ENCODE results near the gene KCNK7.
A peak's percentile ranks its signal among the peaks of the same experiment; 100 is the strongest.

KCNK7 gene

GRCh38 chr11:65616575-65617001 lies 21.0 kb upstream of the KCNK7 start:
- peak overlapping the region; percentile 50 for H3K9ac ChIP-seq (ENCODE audit: low read length)
- no peaks in the 10 kb centered on the region for H3K9me3 ChIP-seq (ENCODE audit: low read length)
- H3K4me3 ChIP-seq (ENCODE audit: low read depth in 1 of 2, low read length in 2 of 2) = peak overlapping the region; percentile 72 to 81
- peaks cover 27% of the 10 kb centered on the region for H3K4me1 ChIP-seq (ENCODE audit: insufficient read depth, low read length)
- H3K27ac ChIP-seq (ENCODE audit: low read depth, low read length) = peak overlapping the region; percentile 54
- H3K36me3 ChIP-seq (ENCODE audit: insufficient read depth, low read length) = peaks cover 58% of the 10 kb centered on the region
- no peaks in the 10 kb centered on the region for H3K27me3 ChIP-seq (ENCODE audit: control insufficient read depth in 1 of 2, insufficient read depth in 2 of 2, low read length in 2 of 2)

GRCh38 chr11:65615950-65616574 lies 20.5 kb upstream of the KCNK7 start:
- H3K27me3 ChIP-seq (ENCODE audit: control insufficient read depth in 1 of 2, insufficient read depth in 2 of 2, low read length in 2 of 2) = no peaks in the 10 kb centered on the region
- H3K4me3 ChIP-seq (ENCODE audit: low read depth in 1 of 2, low read length in 2 of 2) = peak overlapping the region; percentile 72 to 81
- no peaks in the 10 kb centered on the region for H3K9me3 ChIP-seq (ENCODE audit: low read length)
- peak overlapping the region; percentile 54 for H3K27ac ChIP-seq (ENCODE audit: low read depth, low read length)
- peak overlapping the region; percentile 50 for H3K9ac ChIP-seq (ENCODE audit: low read length)
- peaks cover 53% of the 10 kb centered on the region for H3K36me3 ChIP-seq (ENCODE audit: insufficient read depth, low read length)
- peaks cover 27% of the 10 kb centered on the region for H3K4me1 ChIP-seq (ENCODE audit: insufficient read depth, low read length)

GRCh38 chr11:65615229-65615949 lies 19.8 kb upstream of the KCNK7 start, which contains the start of gene PCNX3:
Gene PCNX3, plus strand, starts transcription at chr11:65615776. Its CDS starts 536 bp downstream, at chr11:65616312.
- peaks cover 47% of the 10 kb centered on the region for H3K36me3 ChIP-seq (ENCODE audit: insufficient read depth, low read length)

GRCh38 chr11:65613091-65613928 lies 17.7 kb upstream of the KCNK7 start:
- Histone ChIP-seq H3K27me3 (ENCODE audit: control insufficient read depth in 1 of 2, insufficient read depth in 2 of 2, low read length in 2 of 2) (no peaks in the 10 kb centered on the region), H3K36me3 (ENCODE audit: insufficient read depth, low read length) (peaks cover 45% of the 10 kb centered on the region), H3K9ac (ENCODE audit: low read length) (peak overlapping the region; percentile 47), H3K4me3 (ENCODE audit: low read depth in 1 of 2, low read length in 2 of 2) (peak overlapping the region; percentile 69 to 97), H3K27ac (ENCODE audit: low read depth, low read length) (peak overlapping the region; percentile 96), H3K9me3 (ENCODE audit: low read length) (no peaks in the 10 kb centered on the region), H3K4me1 (ENCODE audit: insufficient read depth, low read length) (peaks cover 48% of the 10 kb centered on the region)

More at GRCh38 chr11:65615229-65615949, 19.8 kb upstream of the KCNK7 start, which contains the start of gene PCNX3:
- Histone ChIP-seq H3K27me3 (ENCODE audit: control insufficient read depth in 1 of 2, insufficient read depth in 2 of 2, low read length in 2 of 2) (no peaks in the 10 kb centered on the region), H3K4me1 (ENCODE audit: insufficient read depth, low read length) (peaks cover 32% of the 10 kb centered on the region), H3K27ac (ENCODE audit: low read depth, low read length) (peak within 1 kb of the TSS; percentile 96), H3K4me3 (ENCODE audit: low read depth in 1 of 2, low read length in 2 of 2) (peak within 1 kb of the TSS; percentile 72 to 97), H3K9ac (ENCODE audit: low read length) (peak within 1 kb of the TSS; percentile 50), H3K9me3 (ENCODE audit: low read length) (no peaks in the 10 kb centered on the region)

- peaks cover 38% of the 10 kb centered on the region for H3K36me3 ChIP-seq (ENCODE audit: insufficient read depth, low read length)
- H3K27ac ChIP-seq (ENCODE audit: low read depth, low read length) = peak overlapping the region; percentile 96
- H3K9me3 ChIP-seq (ENCODE audit: low read length) = no peaks in the 10 kb centered on the region
- H3K4me1 ChIP-seq (ENCODE audit: insufficient read depth, low read length) = peaks cover 54% of the 10 kb centered on the region
- peak overlapping the region; percentile 26 to 69 for H3K4me3 ChIP-seq (ENCODE audit: low read depth in 1 of 2, low read length in 2 of 2)
- H3K9ac ChIP-seq (ENCODE audit: low read length) = peak overlapping the region; percentile 34
- no peaks in the 10 kb centered on the region for H3K27me3 ChIP-seq (ENCODE audit: control insufficient read depth in 1 of 2, insufficient read depth in 2 of 2, low read length in 2 of 2)
Measured at GRCh38 chr11:65612691-65613090, 17.1 kb upstream of the KCNK7 start.

- H3K27me3 ChIP-seq (ENCODE audit: control insufficient read depth in 1 of 2, insufficient read depth in 2 of 2, low read length in 2 of 2) = no peaks in the 10 kb centered on the region
- H3K4me1 ChIP-seq (ENCODE audit: insufficient read depth, low read length) = peaks cover 53% of the 10 kb centered on the region
- H3K27ac ChIP-seq (ENCODE audit: low read depth, low read length) = peak overlapping the region; percentile 96
- peaks cover 31% of the 10 kb centered on the region for H3K36me3 ChIP-seq (ENCODE audit: insufficient read depth, low read length)
- peak overlapping the region in 1 of 2 donors; percentile 69 for H3K4me3 ChIP-seq (ENCODE audit: low read depth in 1 of 2, low read length in 2 of 2)
- peak overlapping the region; percentile 34 for H3K9ac ChIP-seq (ENCODE audit: low read length)
- H3K9me3 ChIP-seq (ENCODE audit: low read length) = no peaks in the 10 kb centered on the region
Measured at GRCh38 chr11:65611758-65612603, 16.4 kb upstream of the KCNK7 start.

- H3K27ac ChIP-seq (ENCODE audit: low read depth, low read length) = peak overlapping the region; percentile 21
- peaks cover 52% of the 10 kb centered on the region for H3K4me1 ChIP-seq (ENCODE audit: insufficient read depth, low read length)
- H3K4me3 ChIP-seq (ENCODE audit: low read depth in 1 of 2, low read length in 2 of 2) = peak overlapping the region in 1 of 2 donors; percentile 69
- peak overlapping the region; percentile 20 for H3K9ac ChIP-seq (ENCODE audit: low read length)
- H3K36me3 ChIP-seq (ENCODE audit: insufficient read depth, low read length) = peaks cover 28% of the 10 kb centered on the region
- H3K9me3 ChIP-seq (ENCODE audit: low read length) = no peaks in the 10 kb centered on the region
- H3K27me3 ChIP-seq (ENCODE audit: control insufficient read depth in 1 of 2, insufficient read depth in 2 of 2, low read length in 2 of 2) = no peaks in the 10 kb centered on the region
Measured at GRCh38 chr11:65611028-65611757, 15.6 kb upstream of the KCNK7 start.

- no peaks in the 10 kb centered on the region for H3K9me3 ChIP-seq (ENCODE audit: low read length)
- H3K9ac ChIP-seq (ENCODE audit: low read length) = peak overlapping the region; percentile 20
- H3K36me3 ChIP-seq (ENCODE audit: insufficient read depth, low read length) = peaks cover 36% of the 10 kb centered on the region
- H3K4me1 ChIP-seq (ENCODE audit: insufficient read depth, low read length) = peaks cover 53% of the 10 kb centered on the region
- H3K27me3 ChIP-seq (ENCODE audit: control insufficient read depth in 1 of 2, insufficient read depth in 2 of 2, low read length in 2 of 2) = no peaks in the 10 kb centered on the region
- H3K4me3 ChIP-seq (ENCODE audit: low read depth in 1 of 2, low read length in 2 of 2) = peak overlapping the region in 1 of 2 donors; percentile 2
- H3K27ac ChIP-seq (ENCODE audit: low read depth, low read length) = peak overlapping the region; percentile 14
Measured at GRCh38 chr11:65610404-65610803, 14.8 kb upstream of the KCNK7 start.

GRCh38 chr11:65609665-65610064 lies 14.1 kb upstream of the KCNK7 start:
- no peak overlapping the region for H3K4me3 ChIP-seq (ENCODE audit: low read depth in 1 of 2, low read length in 2 of 2)
- H3K27ac ChIP-seq (ENCODE audit: low read depth, low read length) = peak overlapping the region; percentile 14
- peaks cover 53% of the 10 kb centered on the region for H3K4me1 ChIP-seq (ENCODE audit: insufficient read depth, low read length)
- no peaks in the 10 kb centered on the region for H3K9me3 ChIP-seq (ENCODE audit: low read length)
- no peaks in the 10 kb centered on the region for H3K27me3 ChIP-seq (ENCODE audit: control insufficient read depth in 1 of 2, insufficient read depth in 2 of 2, low read length in 2 of 2)
- H3K36me3 ChIP-seq (ENCODE audit: insufficient read depth, low read length) = peaks cover 43% of the 10 kb centered on the region
- no peak overlapping the region for H3K9ac ChIP-seq (ENCODE audit: low read length)

- Histone ChIP-seq H3K36me3 (ENCODE audit: insufficient read depth, low read length) (peaks cover 46% of the 10 kb centered on the region), H3K27ac (ENCODE audit: low read depth, low read length) (no peak overlapping the region), H3K9ac (ENCODE audit: low read length) (no peak overlapping the region), H3K4me3 (ENCODE audit: low read depth in 1 of 2, low read length in 2 of 2) (no peak overlapping the region), H3K4me1 (ENCODE audit: insufficient read depth, low read length) (peaks cover 53% of the 10 kb centered on the region), H3K9me3 (ENCODE audit: low read length) (no peaks in the 10 kb centered on the region), H3K27me3 (ENCODE audit: control insufficient read depth in 1 of 2, insufficient read depth in 2 of 2, low read length in 2 of 2) (no peaks in the 10 kb centered on the region)
Measured at GRCh38 chr11:65609229-65609628, 13.6 kb upstream of the KCNK7 start.
